NOMO-1 treated with DMSO at 0.1 percent for 48 hours (cell line): ENCODE measurements around the gene MBIP.

Experiments
- DNase-seq: peaks from one replicate; lab custom pipeline; 2025; ENCODE audit not compliant: unreplicated experiment; lab: John Stamatoyannopoulos, UW

MBIP gene

GRCh38 chr14:36315159-36315853 is 5.1 kb downstream of the MBIP start:
- no peak for DNase-seq

- no peak for DNase-seq
Measured at GRCh38 chr14:36313898-36314297, 6.5 kb downstream of the MBIP start.

- DNase-seq = no peak
Measured at GRCh38 chr14:36313206-36313605, 7.2 kb downstream of the MBIP start.

- DNase-seq = no peak
Measured at GRCh38 chr14:36306836-36307235, 13.6 kb downstream of the MBIP start.

- no peak for DNase-seq
Measured at GRCh38 chr14:36304895-36305294, 15.5 kb downstream of the MBIP start.

GRCh38 chr14:36303960-36304359 is 16.5 kb downstream of the MBIP start:
- DNase-seq = no peak

- DNase-seq = no peak
Measured at GRCh38 chr14:36302823-36303222, 17.6 kb downstream of the MBIP start.

- no peak for DNase-seq
Measured at GRCh38 chr14:36301159-36301558, 19.3 kb downstream of the MBIP start.

GRCh38 chr14:36300337-36300736 is 20.1 kb downstream of the MBIP start:
- no peak for DNase-seq

GRCh38 chr14:36295642-36296627 is 24.5 kb downstream of the MBIP start:
- no peak for DNase-seq

- DNase-seq = no peak
Measured at GRCh38 chr14:36294543-36294942, 25.9 kb downstream of the MBIP start.

GRCh38 chr14:36293824-36294223 is 26.6 kb downstream of the MBIP start:
- peak; percentile 84 for DNase-seq

- DNase-seq = no peak
Measured at GRCh38 chr14:36289954-36290353, 30.5 kb downstream of the MBIP start.

- no peak for DNase-seq
Measured at GRCh38 chr14:36288496-36288895, 31.9 kb downstream of the MBIP start.

- DNase-seq = no peak
Measured at GRCh38 chr14:36284971-36285595, 35.4 kb downstream of the MBIP start.

GRCh38 chr14:36281309-36281708 is 39.1 kb downstream of the MBIP start:
- DNase-seq = no peak

GRCh38 chr14:36279306-36280190 is 40.9 kb downstream of the MBIP start:
- no peak for DNase-seq

GRCh38 chr14:36275741-36276140 is 44.7 kb downstream of the MBIP start:
- no peak for DNase-seq

- DNase-seq = no peak
Measured at GRCh38 chr14:36271939-36272907, 48.2 kb downstream of the MBIP start.

- no peak for DNase-seq
Measured at GRCh38 chr14:36271222-36271621, 49.2 kb downstream of the MBIP start.
